ENCODE data around the gene PSORS1C2. TPM values are rescaled to one million over a fixed set of nuclear protein-coding genes. Genes with fewer than 3 reads are reported as not detected.

PSORS1C2 gene
- total RNA-seq, 1 donor from 2014 or later: not detected

DNA sequence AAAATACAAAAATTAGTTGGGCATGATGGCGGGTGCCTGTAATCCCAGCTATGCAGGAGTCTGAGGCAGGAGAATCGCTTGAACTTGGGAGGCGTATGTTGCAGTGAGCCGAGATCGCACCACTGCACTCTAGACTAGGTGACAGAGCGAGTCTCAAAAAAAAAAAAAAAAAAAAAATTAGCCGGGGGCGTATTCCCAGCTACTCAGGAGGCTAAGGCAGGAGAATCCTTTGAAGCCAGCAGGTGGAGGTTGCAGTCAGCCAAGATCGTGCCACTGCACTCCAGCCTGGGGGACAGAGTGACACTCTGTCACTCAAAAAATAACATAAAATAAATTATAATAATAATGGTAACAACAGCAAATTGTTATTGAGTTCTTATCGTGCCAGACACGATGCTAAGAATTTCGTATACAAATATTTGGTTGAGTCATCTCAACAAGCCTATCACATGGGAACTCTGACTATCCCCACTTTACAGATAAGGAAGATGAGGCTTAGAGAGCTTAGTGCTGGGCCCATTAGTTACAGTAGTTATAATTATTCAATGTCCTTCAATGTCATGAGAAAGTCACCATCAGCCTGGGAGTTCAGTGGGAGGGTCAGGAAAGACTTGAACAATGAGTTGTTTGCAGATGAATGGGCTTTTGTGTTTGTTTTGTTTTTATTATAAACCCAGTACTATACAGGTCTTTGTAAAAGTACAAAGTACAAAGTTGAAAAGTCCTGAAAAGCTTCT, 45.9 kb downstream of the PSORS1C2 start:
- no peak overlapping the region for H3K4me3 Mint-ChIP-seq (ENCODE audit: unreplicated experiment)
- H3K4me1 Mint-ChIP-seq (ENCODE audit: low read depth): peaks cover 2% of the 10 kb centered on the region
- no peak overlapping the region for H3K27ac Mint-ChIP-seq (ENCODE audit: unreplicated experiment)
- no peaks in the 10 kb centered on the region for H3K9me3 Mint-ChIP-seq (ENCODE audit: low read depth)
- peaks cover 5% of the 10 kb centered on the region for H3K27me3 Mint-ChIP-seq (ENCODE audit: low read depth)
- no peaks in the 10 kb centered on the region for H3K36me3 Mint-ChIP-seq (ENCODE audit: low read depth)
- no peak for DNase-seq (ENCODE audit: low spot score)
- TF ChIP-seq, protein P1, sequence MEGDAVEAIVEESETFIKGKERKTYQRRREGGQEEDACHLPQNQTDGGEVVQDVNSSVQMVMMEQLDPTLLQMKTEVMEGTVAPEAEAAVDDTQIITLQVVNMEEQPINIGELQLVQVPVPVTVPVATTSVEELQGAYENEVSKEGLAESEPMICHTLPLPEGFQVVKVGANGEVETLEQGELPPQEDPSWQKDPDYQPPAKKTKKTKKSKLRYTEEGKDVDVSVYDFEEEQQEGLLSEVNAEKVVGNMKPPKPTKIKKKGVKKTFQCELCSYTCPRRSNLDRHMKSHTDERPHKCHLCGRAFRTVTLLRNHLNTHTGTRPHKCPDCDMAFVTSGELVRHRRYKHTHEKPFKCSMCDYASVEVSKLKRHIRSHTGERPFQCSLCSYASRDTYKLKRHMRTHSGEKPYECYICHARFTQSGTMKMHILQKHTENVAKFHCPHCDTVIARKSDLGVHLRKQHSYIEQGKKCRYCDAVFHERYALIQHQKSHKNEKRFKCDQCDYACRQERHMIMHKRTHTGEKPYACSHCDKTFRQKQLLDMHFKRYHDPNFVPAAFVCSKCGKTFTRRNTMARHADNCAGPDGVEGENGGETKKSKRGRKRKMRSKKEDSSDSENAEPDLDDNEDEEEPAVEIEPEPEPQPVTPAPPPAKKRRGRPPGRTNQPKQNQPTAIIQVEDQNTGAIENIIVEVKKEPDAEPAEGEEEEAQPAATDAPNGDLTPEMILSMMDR (IDR thresholded peaks at IDR 0.05): no peak

DNA sequence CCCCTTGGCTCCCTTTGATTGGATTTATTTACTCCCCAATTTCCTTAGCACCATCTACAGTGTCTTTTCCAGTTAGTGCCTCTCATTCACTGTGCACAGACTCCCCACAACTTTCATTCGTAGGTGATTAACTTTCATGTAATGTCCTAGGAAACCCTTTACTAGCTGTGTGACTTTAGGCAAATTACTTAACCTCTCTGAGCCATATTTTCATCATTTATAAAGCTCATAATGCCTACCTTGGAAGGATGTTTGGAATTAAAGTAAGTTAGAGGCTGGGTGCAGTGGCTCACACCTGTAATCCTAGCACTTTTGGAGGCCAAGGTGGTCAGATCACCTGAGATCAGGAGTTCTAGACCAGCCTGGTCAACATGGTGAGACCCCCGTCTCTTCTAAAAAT, 46.6 kb downstream of the PSORS1C2 start:
- Mint-ChIP-seq H3K9me3 (ENCODE audit: low read depth) (no peaks in the 10 kb centered on the region), H3K27me3 (ENCODE audit: low read depth) (peaks cover 4% of the 10 kb centered on the region), H3K4me3 (ENCODE audit: unreplicated experiment) (no peak overlapping the region), H3K27ac (ENCODE audit: unreplicated experiment) (no peak overlapping the region), H3K4me1 (ENCODE audit: low read depth) (peaks cover 5% of the 10 kb centered on the region), H3K36me3 (ENCODE audit: low read depth) (no peaks in the 10 kb centered on the region)
- no peak for DNase-seq (ENCODE audit: low spot score)
- TF ChIP-seq, protein P1 (IDR thresholded peaks at IDR 0.05): no peak

- Mint-ChIP-seq H3K27me3 (ENCODE audit: low read depth) (peaks cover 4% of the 10 kb centered on the region), H3K9me3 (ENCODE audit: low read depth) (no peaks in the 10 kb centered on the region), H3K4me1 (ENCODE audit: low read depth) (peaks cover 11% of the 10 kb centered on the region), H3K36me3 (ENCODE audit: low read depth) (no peaks in the 10 kb centered on the region), H3K27ac (ENCODE audit: unreplicated experiment) (no peak overlapping the region), H3K4me3 (ENCODE audit: unreplicated experiment) (no peak overlapping the region)
- TF ChIP-seq, protein P1 (IDR thresholded peaks at IDR 0.05): no peak
- DNase-seq (ENCODE audit: low spot score): no peak
Measured at GRCh38 chr6:31091680-31092079, 47.2 kb downstream of the PSORS1C2 start.

DNA sequence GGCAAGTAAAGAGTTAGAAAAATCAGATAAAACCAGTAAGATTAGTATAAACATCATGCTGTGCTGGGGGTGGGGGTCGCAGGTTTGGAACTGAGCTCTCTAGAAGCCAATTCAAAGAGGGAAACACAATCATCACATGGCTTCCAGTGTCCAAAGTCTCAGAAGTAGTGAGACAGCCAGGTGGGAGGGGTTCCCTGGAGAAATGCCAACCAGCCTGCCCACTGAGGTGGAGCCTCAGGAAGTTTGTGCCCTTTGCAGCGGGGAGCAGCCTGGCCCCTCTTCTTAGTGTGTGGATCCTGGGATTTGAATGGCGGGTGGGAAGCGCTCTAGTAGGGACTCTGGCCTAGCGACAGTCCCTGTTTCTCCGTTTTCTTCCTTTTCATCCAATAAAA, 47.9 kb downstream of the PSORS1C2 start:
- H3K27ac Mint-ChIP-seq (ENCODE audit: unreplicated experiment): no peak overlapping the region
- TF ChIP-seq, protein P1 (IDR thresholded peaks at IDR 0.05): no peak

DNA sequence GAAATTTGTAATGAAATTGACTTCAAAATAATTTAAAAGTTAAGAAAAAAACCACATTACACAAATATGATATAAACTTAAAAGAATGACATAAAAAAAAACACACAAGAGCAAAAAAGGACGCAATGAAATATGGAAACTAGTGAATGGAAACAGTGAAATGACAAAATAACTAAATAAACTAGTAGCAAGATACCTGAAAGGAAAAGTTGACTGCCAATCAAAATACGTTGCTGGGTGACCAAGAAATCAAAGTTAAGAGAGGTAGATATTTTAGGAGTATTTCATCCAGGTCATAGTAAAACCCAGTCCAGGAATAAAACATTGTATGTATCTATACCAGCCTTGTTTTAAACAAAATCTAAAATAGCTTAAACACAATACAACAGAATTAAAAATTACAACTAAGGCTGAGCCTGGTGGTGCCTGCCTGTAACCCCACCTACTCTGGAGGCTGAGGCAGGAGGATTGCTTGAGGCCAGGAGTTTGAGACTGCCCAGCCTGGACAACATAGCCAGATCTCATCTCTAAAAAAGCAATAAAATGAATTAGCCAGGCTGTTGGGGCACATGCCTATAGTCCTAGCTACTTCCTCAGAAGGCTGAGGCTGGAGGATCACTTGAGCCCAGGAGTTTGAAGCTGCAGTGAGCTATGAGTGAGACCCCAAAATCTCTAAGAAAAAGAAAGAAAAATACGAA, 48.4 kb downstream of the PSORS1C2 start:
- TF ChIP-seq, protein P1 (IDR thresholded peaks at IDR 0.05): no peak

More for the DNA sequence above, 47.9 kb downstream of the PSORS1C2 start:
- H3K36me3 Mint-ChIP-seq (ENCODE audit: low read depth): no peaks in the 10 kb centered on the region
- H3K9me3 Mint-ChIP-seq (ENCODE audit: low read depth): no peaks in the 10 kb centered on the region
- peaks cover 16% of the 10 kb centered on the region for H3K4me1 Mint-ChIP-seq (ENCODE audit: low read depth)
- H3K4me3 Mint-ChIP-seq (ENCODE audit: unreplicated experiment): no peak overlapping the region
- DNase-seq (ENCODE audit: low spot score): no peak
- peaks cover 2% of the 10 kb centered on the region for H3K27me3 Mint-ChIP-seq (ENCODE audit: low read depth)

More for the DNA sequence above, 48.4 kb downstream of the PSORS1C2 start:
- H3K36me3 Mint-ChIP-seq (ENCODE audit: low read depth): no peaks in the 10 kb centered on the region
- DNase-seq (ENCODE audit: low spot score): no peak
- no peak overlapping the region for H3K27ac Mint-ChIP-seq (ENCODE audit: unreplicated experiment)
- H3K27me3 Mint-ChIP-seq (ENCODE audit: low read depth): no peaks in the 10 kb centered on the region
- H3K9me3 Mint-ChIP-seq (ENCODE audit: low read depth): no peaks in the 10 kb centered on the region
- H3K4me1 Mint-ChIP-seq (ENCODE audit: low read depth): peaks cover 16% of the 10 kb centered on the region
- H3K4me3 Mint-ChIP-seq (ENCODE audit: unreplicated experiment): no peak overlapping the region

Other genes with a start within 250 kb of the PSORS1C2 start
- 39.5 to 54.6 TPM (median 40.1 TPM) in 3 replicates for gene GTF2H4, start 230.9 kb downstream of the PSORS1C2 start, total RNA-seq
- gene VARS2, start 224.8 kb downstream of the PSORS1C2 start, total RNA-seq: 33.1 to 48.0 TPM (median 33.8 TPM) in 3 replicates
- gene SFTA2, start 206.9 kb downstream of the PSORS1C2 start, total RNA-seq: not detected in 3 replicates
- gene MUCL3, start 198.1 kb downstream of the PSORS1C2 start, total RNA-seq: 0.07 TPM in 1 of 3 replicates, not detected in the others
- gene MUC21, start 155.3 kb downstream of the PSORS1C2 start, total RNA-seq: not detected in 3 replicates
- gene MUC22, start 128.6 kb downstream of the PSORS1C2 start, total RNA-seq: not detected in 3 replicates
- gene C6orf15, start 26.5 kb downstream of the PSORS1C2 start, total RNA-seq: 0.37 TPM in 1 of 3 replicates, not detected in the others
- 4.2 to 6.0 TPM (median 5.5 TPM) in 3 replicates for gene PSORS1C1, start 24.3 kb downstream of the PSORS1C2 start, total RNA-seq
- 0.12 TPM in 1 of 3 replicates, not detected in the others for gene CDSN, start 18.6 kb downstream of the PSORS1C2 start, total RNA-seq
- 11.2 to 18.3 TPM (median 13.4 TPM) in 3 replicates for gene CCHCR1, start 18.7 kb upstream of the PSORS1C2 start, total RNA-seq
- gene TCF19, start 19.5 kb upstream of the PSORS1C2 start, total RNA-seq: 7.4 to 22.4 TPM (median 7.9 TPM) in 3 replicates
- gene POU5F1, start 31.6 kb upstream of the PSORS1C2 start, total RNA-seq: 1.2 to 1.6 TPM in 2 of 3 replicates, not detected in the other
- 176 to 187 TPM (median 182 TPM) in 3 replicates for gene HLA-C, start 133.0 kb upstream of the PSORS1C2 start, total RNA-seq
- 149 to 216 TPM (median 206 TPM) in 3 replicates for gene HLA-B, start 218.1 kb upstream of the PSORS1C2 start, total RNA-seq